PC-3 (cell line): Measurements from ENCODE around the gene SAMHD1.

ENCODE experiments used
- CTCF ChIP-seq: fragments of 300-600 bp; sonication (generic); conservative IDR thresholded peaks from 2 replicates; pipeline ENCODE4 v1.5.1; 2017; ENCODE audit warnings: antibody characterized with exemption, low read depth, mild to moderate bottlenecking, low read length
- EZH2 ChIP-seq: fragments of 300-600 bp; sonication (generic); IDR thresholded peaks from one replicate; pipeline ENCODE4 v1.6.1; 2017; ENCODE audit warnings: antibody characterized with exemption, mild to moderate bottlenecking, low read length; ENCODE audit not compliant: unreplicated experiment
- EZH2phosphoT487 ChIP-seq: fragments of 300-600 bp; sonication (generic); IDR thresholded peaks from 2 replicates; pipeline ENCODE4 v1.6.1; 2018; ENCODE audit warnings: mild to moderate bottlenecking, antibody characterized with exemption, low read length, borderline replicate concordance

DNA sequence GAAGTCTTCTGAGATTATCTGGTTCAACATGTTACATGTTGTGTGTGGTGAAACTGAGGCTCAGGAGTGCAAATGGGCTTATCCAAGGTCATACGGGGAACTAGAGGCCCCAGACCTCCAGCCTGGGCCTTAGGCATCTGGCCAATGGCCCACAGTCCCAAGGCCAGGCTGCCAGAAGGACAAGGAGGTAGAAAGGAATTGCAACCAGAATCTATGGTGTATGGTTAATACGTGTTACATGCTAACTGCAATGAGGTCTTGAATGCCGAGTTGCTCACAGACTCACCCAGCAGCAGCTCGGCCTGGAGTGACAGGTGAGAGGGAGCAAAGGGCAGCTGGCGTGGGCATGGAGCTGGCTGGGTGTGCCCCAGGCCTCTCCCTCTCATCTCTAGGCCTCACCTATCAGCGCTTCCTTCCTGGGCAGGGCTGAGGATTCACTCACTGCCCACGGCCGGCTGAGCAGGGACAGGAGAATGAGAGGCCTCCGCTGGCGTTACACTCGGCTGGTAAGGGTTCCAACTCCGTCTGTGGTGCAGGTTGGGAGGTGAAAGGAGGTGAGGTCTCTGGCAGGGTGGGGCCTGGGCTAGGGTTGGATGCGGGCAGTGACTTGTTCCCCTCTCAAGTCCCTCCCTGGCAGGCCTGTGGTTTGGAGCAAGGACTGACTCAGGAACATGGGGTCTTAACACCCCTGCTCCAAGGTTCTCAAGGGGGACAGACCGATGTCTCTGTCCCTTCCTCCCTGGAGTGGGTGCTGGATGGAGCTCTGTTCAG lies 75.6 kb downstream of the SAMHD1 start, which contains the start of gene TLDC2:
- TF ChIP-seq CTCF (no peak), EZH2phosphoT487 (no peak), EZH2 (no peak)
